ENCODE results near the gene STRN3.
"Not testable (repeated sequence)": the region's sequence is repeated elsewhere in the genome, so short reads cannot be mapped to it uniquely, and the experiment has no call there.

Gene STRN3

GRCh38 chr14:30897121-30897520 is 129.1 kb downstream of the STRN3 start:
- H4K8ac ChIP-seq (ENCODE audit: low read depth, low read length); H3K4ac ChIP-seq (ENCODE audit: low read depth, low read length); H3K9me3 ChIP-seq (ENCODE audit: insufficient read depth, low read depth, low read length); H2BK12ac ChIP-seq (ENCODE audit: low read length); DNase-seq; H3K27me3 ChIP-seq (ENCODE audit: insufficient read depth, low read length); H3K14ac ChIP-seq (ENCODE audit: low read length); H2BK120ac ChIP-seq (ENCODE audit: insufficient read depth, low read length, poor library complexity); H3K27ac ChIP-seq (ENCODE audit: low read depth, low read length); H4K12ac ChIP-seq (ENCODE audit: low read depth, low read length); H2AFZ ChIP-seq (ENCODE audit: insufficient read depth, low read length, poor library complexity); H3K79me2 ChIP-seq (ENCODE audit: control insufficient read depth, insufficient read depth, low read length, poor library complexity); H3K4me3 ChIP-seq (ENCODE audit: low read depth, low read length); H3K9ac ChIP-seq (ENCODE audit: low read length); H3K18ac ChIP-seq (ENCODE audit: low read length); H3K4me2 ChIP-seq (ENCODE audit: low read length); H2BK5ac ChIP-seq (ENCODE audit: low read depth, low read length, poor library complexity); H2AK5ac ChIP-seq (ENCODE audit: low read length); H3K23ac ChIP-seq (ENCODE audit: low read length); H4K91ac ChIP-seq (ENCODE audit: low read depth, low read length); H3K4me1 ChIP-seq (ENCODE audit: control insufficient read depth in 1 of 2, insufficient read depth in 2 of 2, low read length in 2 of 2); H3K36me3 ChIP-seq (ENCODE audit: control insufficient read depth in 1 of 2, insufficient read depth in 2 of 2, low read length in 2 of 2); H3K79me1 ChIP-seq (ENCODE audit: low read length): not testable (repeated sequence)
- WGBS (ENCODE audit: extremely low coverage, insufficient coverage, insufficient read length), result no CpG with 5 or more reads among the region's 3 CpGs

GRCh38 chr14:30896435-30896834 is 129.7 kb downstream of the STRN3 start:
- no peaks in the 10 kb centered on the region for H3K79me1 ChIP-seq (ENCODE audit: low read length)
- no peak overlapping the region for H3K9ac ChIP-seq (ENCODE audit: low read length)
- no peak for DNase-seq
- no peaks in the 10 kb centered on the region for H3K79me2 ChIP-seq (ENCODE audit: control insufficient read depth, insufficient read depth, low read length, poor library complexity)
- H2AFZ ChIP-seq (ENCODE audit: insufficient read depth, low read length, poor library complexity), result no peak overlapping the region
- no peak overlapping the region for H2BK12ac ChIP-seq (ENCODE audit: low read length)
- H4K8ac ChIP-seq (ENCODE audit: low read depth, low read length), result no peak overlapping the region
- H3K36me3 ChIP-seq (ENCODE audit: control insufficient read depth in 1 of 2, insufficient read depth in 2 of 2, low read length in 2 of 2), result peaks cover 4% of the 10 kb centered on the region in 2 experiments
- no peak overlapping the region for H4K12ac ChIP-seq (ENCODE audit: low read depth, low read length)
- H3K27me3 ChIP-seq (ENCODE audit: insufficient read depth, low read length), result no peaks in the 10 kb centered on the region
- no peak overlapping the region for H3K14ac ChIP-seq (ENCODE audit: low read length)
- H2AK5ac ChIP-seq (ENCODE audit: low read length), result no peak overlapping the region
- no peaks in the 10 kb centered on the region for H3K9me3 ChIP-seq (ENCODE audit: insufficient read depth, low read depth, low read length)
- no peak overlapping the region for H2BK120ac ChIP-seq (ENCODE audit: insufficient read depth, low read length, poor library complexity)
- no peaks in the 10 kb centered on the region for H3K4me1 ChIP-seq (ENCODE audit: control insufficient read depth in 1 of 2, insufficient read depth in 2 of 2, low read length in 2 of 2)
- H3K4ac ChIP-seq (ENCODE audit: low read depth, low read length), result no peak overlapping the region
- H3K4me2 ChIP-seq (ENCODE audit: low read length), result no peak overlapping the region
- no peak overlapping the region for H2BK5ac ChIP-seq (ENCODE audit: low read depth, low read length, poor library complexity)
- H3K4me3 ChIP-seq (ENCODE audit: low read depth, low read length), result no peak overlapping the region
- H3K18ac ChIP-seq (ENCODE audit: low read length), result no peak overlapping the region
- no peak overlapping the region for H3K27ac ChIP-seq (ENCODE audit: low read depth, low read length)
- H3K23ac ChIP-seq (ENCODE audit: low read length), result no peak overlapping the region
- no peak overlapping the region for H4K91ac ChIP-seq (ENCODE audit: low read depth, low read length)

GRCh38 chr14:30894923-30895515 is 131.2 kb downstream of the STRN3 start:
- no peak overlapping the region for H3K23ac ChIP-seq (ENCODE audit: low read length)
- no peak overlapping the region for H3K27ac ChIP-seq (ENCODE audit: low read depth, low read length)
- H3K4me1 ChIP-seq (ENCODE audit: control insufficient read depth in 1 of 2, insufficient read depth in 2 of 2, low read length in 2 of 2), result no peaks in the 10 kb centered on the region
- no peak overlapping the region for H4K8ac ChIP-seq (ENCODE audit: low read depth, low read length)
- no peak overlapping the region for H4K12ac ChIP-seq (ENCODE audit: low read depth, low read length)
- H4K91ac ChIP-seq (ENCODE audit: low read depth, low read length), result no peak overlapping the region
- no peaks in the 10 kb centered on the region for H3K79me2 ChIP-seq (ENCODE audit: control insufficient read depth, insufficient read depth, low read length, poor library complexity)
- H2BK12ac ChIP-seq (ENCODE audit: low read length), result no peak overlapping the region
- no CpG with 5 or more reads among the region's 4 CpGs for WGBS (ENCODE audit: extremely low coverage, insufficient coverage, insufficient read length)
- H3K36me3 ChIP-seq (ENCODE audit: control insufficient read depth in 1 of 2, insufficient read depth in 2 of 2, low read length in 2 of 2), result peaks cover 2 to 4% of the 10 kb centered on the region in 2 experiments
- no peak overlapping the region for H2BK120ac ChIP-seq (ENCODE audit: insufficient read depth, low read length, poor library complexity)
- no peaks in the 10 kb centered on the region for H3K79me1 ChIP-seq (ENCODE audit: low read length)
- H3K4ac ChIP-seq (ENCODE audit: low read depth, low read length), result no peak overlapping the region
- H3K4me2 ChIP-seq (ENCODE audit: low read length), result no peak overlapping the region
- H3K27me3 ChIP-seq (ENCODE audit: insufficient read depth, low read length), result no peaks in the 10 kb centered on the region
- H3K9ac ChIP-seq (ENCODE audit: low read length), result no peak overlapping the region
- no peak overlapping the region for H3K18ac ChIP-seq (ENCODE audit: low read length)
- DNase-seq, result no peak
- H3K4me3 ChIP-seq (ENCODE audit: low read depth, low read length), result no peak overlapping the region
- H2AK5ac ChIP-seq (ENCODE audit: low read length), result no peak overlapping the region
- H3K9me3 ChIP-seq (ENCODE audit: insufficient read depth, low read depth, low read length), result no peaks in the 10 kb centered on the region
- no peak overlapping the region for H3K14ac ChIP-seq (ENCODE audit: low read length)
- no peak overlapping the region for H2AFZ ChIP-seq (ENCODE audit: insufficient read depth, low read length, poor library complexity)
- H2BK5ac ChIP-seq (ENCODE audit: low read depth, low read length, poor library complexity), result no peak overlapping the region

GRCh38 chr14:30893819-30894218 is 132.4 kb downstream of the STRN3 start:
- Histone ChIP-seq H3K79me2 (ENCODE audit: control insufficient read depth, insufficient read depth, low read length, poor library complexity) (no peaks in the 10 kb centered on the region), H3K79me1 (ENCODE audit: low read length) (no peaks in the 10 kb centered on the region), H2AFZ (ENCODE audit: insufficient read depth, low read length, poor library complexity) (no peak overlapping the region), H4K12ac (ENCODE audit: low read depth, low read length) (no peak overlapping the region), H2BK120ac (ENCODE audit: insufficient read depth, low read length, poor library complexity) (no peak overlapping the region), H3K14ac (ENCODE audit: low read length) (no peak overlapping the region), H2BK5ac (ENCODE audit: low read depth, low read length, poor library complexity) (no peak overlapping the region), H4K8ac (ENCODE audit: low read depth, low read length) (no peak overlapping the region), H3K36me3 (ENCODE audit: control insufficient read depth in 1 of 2, insufficient read depth in 2 of 2, low read length in 2 of 2) (peaks cover 0 to 4% of the 10 kb centered on the region in 2 experiments), H3K9me3 (ENCODE audit: insufficient read depth, low read depth, low read length) (no peaks in the 10 kb centered on the region), H3K9ac (ENCODE audit: low read length) (no peak overlapping the region), H3K18ac (ENCODE audit: low read length) (no peak overlapping the region), H3K4ac (ENCODE audit: low read depth, low read length) (no peak overlapping the region), H3K27me3 (ENCODE audit: insufficient read depth, low read length) (no peaks in the 10 kb centered on the region), H3K4me2 (ENCODE audit: low read length) (no peak overlapping the region), H3K4me1 (ENCODE audit: control insufficient read depth in 1 of 2, insufficient read depth in 2 of 2, low read length in 2 of 2) (no peaks in the 10 kb centered on the region), H2AK5ac (ENCODE audit: low read length) (no peak overlapping the region), H3K23ac (ENCODE audit: low read length) (no peak overlapping the region), H2BK12ac (ENCODE audit: low read length) (no peak overlapping the region), H3K27ac (ENCODE audit: low read depth, low read length) (no peak overlapping the region), H3K4me3 (ENCODE audit: low read depth, low read length) (no peak overlapping the region), H4K91ac (ENCODE audit: low read depth, low read length) (no peak overlapping the region)
- DNase-seq, result no peak
- no CpG with 5 or more reads among the region's 2 CpGs for WGBS (ENCODE audit: extremely low coverage, insufficient coverage, insufficient read length)

All from trophoblast cell (in vitro differentiated cells and primary cell).